SK-N-SH (cell line): Measurements from ENCODE around the gene OGFR. TPM values are rescaled to one million over a fixed set of nuclear protein-coding genes. Genes with fewer than 3 reads are reported as not detected.

Experiments
- CTCF ChIA-PET: fragments of 300-600, 350-600 bp; formaldehyde crosslinking; extraction: SDS; loops from one replicate; lab custom pipeline; 2021; lab: Yijun Ruan, JAX
- POLR2A ChIA-PET: fragments of 350-600 bp; sonication (Branson Sonifier 250); formaldehyde crosslinking; extraction: SDS; loops from one replicate; lab custom pipeline; 2020; ENCODE audit warnings: antibody characterized with exemption, inconsistent platforms; lab: Yijun Ruan, JAX
- DNase-seq: peaks from one replicate; pipeline ENCODE4 v3.0.0; 2012
- H2AFZ ChIP-seq: fragments of 200-600 bp; sonication (generic); 2 replicates; pipeline ENCODE4 v1.8.1; 2016; ENCODE audit warnings: antibody characterized with exemption, mild to moderate bottlenecking, low read depth
- H3F3A ChIP-seq: fragments of 200-600 bp; sonication (generic); replicated peaks from 2 replicates; pipeline ENCODE3; 2016; ENCODE audit warnings: antibody characterized with exemption, mild to moderate bottlenecking; ENCODE audit not compliant: insufficient read depth
- H3K27ac ChIP-seq, 2 experiments: fragments of 200-500 bp in 1 of 2; fragments of 200-600 bp in 1 of 2; sonication (Bioruptor generic) in 1 of 2; sonication (generic), shearing (Covaris generic) in 1 of 2; 2 replicates each; pipeline versions ENCODE4 v1.5.1 to v1.6.1; 2014 to 2016; ENCODE audit warnings: low read depth in 2 of 2, inconsistent platforms in 1 of 2, low read length in 1 of 2, mild to moderate bottlenecking in 1 of 2, mixed read lengths in 1 of 2
- H3K27me3 ChIP-seq: fragments of 200-600 bp; sonication (generic), shearing (Covaris generic); 2 replicates; pipeline ENCODE4 v1.6.1; 2016; ENCODE audit warnings: mixed run types; ENCODE audit not compliant: insufficient read depth
- H3K36me3 ChIP-seq, 2 experiments: fragments of 200-500 bp in 1 of 2; fragments of 200-600 bp in 1 of 2; sonication (Bioruptor generic) in 1 of 2; sonication (generic) in 1 of 2; replicated peaks in 1 of 2; 2 replicates each; pipeline versions ENCODE3 to v1.5.1; 2014 to 2016; ENCODE audit warnings: low read length in 1 of 2, mild to moderate bottlenecking in 1 of 2; ENCODE audit not compliant: insufficient read depth in 2 of 2, control insufficient read depth in 1 of 2
- H3K4me1 ChIP-seq, 2 experiments: fragments of 200-500 bp in 1 of 2; fragments of 200-600 bp in 1 of 2; sonication (Bioruptor generic) in 1 of 2; sonication (generic), shearing (Covaris generic) in 1 of 2; 2 replicates each; pipeline versions ENCODE4 v1.5.1 to v1.6.1; 2014 to 2016; ENCODE audit warnings: low read depth in 1 of 2, low read length in 1 of 2, mixed run types in 1 of 2; ENCODE audit not compliant: insufficient read depth in 2 of 2, control insufficient read depth in 1 of 2
- H3K4me2 ChIP-seq: fragments of 200-600 bp; sonication (generic), shearing (Covaris generic); 2 replicates; pipeline ENCODE4 v1.6.1; 2017; ENCODE audit warnings: mixed run types
- H3K4me3 ChIP-seq, 2 experiments: fragments of 200-500 bp in 1 of 2; fragments of 200-600 bp in 1 of 2; sonication (Bioruptor generic) in 1 of 2; sonication (generic), shearing (Covaris generic) in 1 of 2; 2 replicates each; pipeline versions ENCODE4 v1.5.1 to v1.8.1; 2014 to 2016; ENCODE audit warnings: low read depth in 2 of 2, inconsistent platforms in 1 of 2, low read length in 1 of 2, mild to moderate bottlenecking in 1 of 2, mixed read lengths in 1 of 2, moderate library complexity in 1 of 2
- H3K79me2 ChIP-seq: fragments of 200-600 bp; sonication (generic); 2 replicates; pipeline ENCODE4 v1.8.1; 2017; ENCODE audit warnings: mild to moderate bottlenecking; ENCODE audit not compliant: insufficient read depth
- H3K9ac ChIP-seq: fragments of 200-600 bp; sonication (generic); 2 replicates; pipeline ENCODE4 v1.6.1; 2017; ENCODE audit warnings: mixed run types
- H3K9me2 ChIP-seq: fragments of 200-600 bp; sonication (generic); 2 replicates; pipeline ENCODE4 v1.6.1; 2017; ENCODE audit warnings: mixed run types
- H3K9me3 ChIP-seq: fragments of 200-600 bp; sonication (generic); 2 replicates; pipeline ENCODE4 v1.6.1; 2017; ENCODE audit warnings: mixed run types, mild to moderate bottlenecking, moderate library complexity
- H4K20me1 ChIP-seq: fragments of 200-600 bp; sonication (generic); 2 replicates; pipeline ENCODE4 v1.6.1; 2017; ENCODE audit warnings: mild to moderate bottlenecking, mixed run types; ENCODE audit not compliant: insufficient read depth
- EP300 ChIP-seq, 2 experiments: IDR thresholded peaks; 2 replicates each; pipeline versions ENCODE4 v1.4.0 to v1.6.1; 2012; ENCODE audit warnings: borderline replicate concordance in 1 of 2, low read depth in 1 of 2, low read length in 1 of 2
- FOXM1 ChIP-seq: IDR thresholded peaks from 2 replicates; pipeline ENCODE4 v1.4.0; 2012; ENCODE audit warnings: low read depth, mild to moderate bottlenecking
- GATA2 ChIP-seq: sonication (generic); formaldehyde crosslinking; IDR thresholded peaks from 2 replicates; pipeline ENCODE4 v1.5.0; 2020; ENCODE audit warnings: mild to moderate bottlenecking, missing genetic modification reagents
- MAX ChIP-seq: IDR thresholded peaks from 2 replicates; pipeline ENCODE4 v1.4.0; 2012; ENCODE audit warnings: low read depth
- NRF1 ChIP-seq: IDR thresholded peaks from 2 replicates; pipeline ENCODE4 v1.6.1; 2012; ENCODE audit warnings: low read depth, mild to moderate bottlenecking, low read length
- POLR2AphosphoS5 ChIP-seq: IDR thresholded peaks from 2 replicates; pipeline ENCODE4 v1.6.1; 2012; ENCODE audit warnings: low read depth, low read length
- USF2 ChIP-seq: fragments of 150-350 bp; IDR thresholded peaks from 2 replicates; pipeline ENCODE4 v1.6.1; 2017; ENCODE audit warnings: antibody characterized with exemption, low read length, low read depth, borderline replicate concordance
- WGBS: methylation state at CpG from one replicate; pipeline ENCODE4 v1.1.6; 2017; ENCODE audit warnings: low lambda C conversion rate; 5-methylcytosine and 5-hydroxymethylcytosine counted together
- polyA plus RNA-seq, 3 experiments: library from polyadenylated mRNA; depleted of rRNA; stranded (reverse); fragments of >200 nt; gene quantifications; 2 replicates each; pipeline ENCODE4 v1.2.3, GENCODE V29; 2012
- TF ChIP-seq, protein P1 (sequence below): fragments of 200-600 bp; sonication (generic); IDR thresholded peaks from 2 replicates; pipeline ENCODE4 v1.6.1; 2017; ENCODE audit warnings: antibody characterized with exemption, mild to moderate bottlenecking, moderate library complexity
- TF ChIP-seq, protein P2 (sequence below): IDR thresholded peaks from 2 replicates; pipeline ENCODE4 v1.6.1; 2012; ENCODE audit warnings: mild to moderate bottlenecking, low read depth, low read length, moderate library complexity

The OGFR gene
- polyA plus RNA-seq, 1 of the 3 experiments (the other 2 are of a cell fraction): 60.8 TPM

DNA sequence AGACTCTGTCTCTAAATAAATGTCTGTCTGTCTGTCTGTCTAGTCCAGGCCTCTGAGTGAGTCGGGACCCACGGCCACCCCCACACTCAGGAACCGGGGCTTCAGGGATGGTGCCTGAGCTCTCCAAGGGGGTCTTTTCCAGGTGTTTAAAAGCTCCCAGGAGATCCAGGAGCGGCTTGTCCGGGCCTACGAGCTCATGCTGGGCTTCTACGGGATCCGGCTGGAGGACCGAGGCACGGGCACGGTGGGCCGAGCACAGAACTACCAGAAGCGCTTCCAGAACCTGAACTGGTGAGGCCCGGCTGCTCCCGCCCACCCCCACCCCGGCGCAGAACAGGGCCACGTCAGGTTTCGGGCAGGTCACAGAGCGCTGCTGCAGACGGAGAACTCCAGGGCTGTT lies 6.7 kb downstream of the OGFR start:
- H3K27ac ChIP-seq: no peak overlapping the region
- H3K27me3 ChIP-seq: no peaks in the 10 kb centered on the region
- WGBS: 97% methylated on average over 19 of the region's 21 CpGs
- no peaks in the 10 kb centered on the region for H3F3A ChIP-seq
- no peak for DNase-seq
- peaks cover 19% of the 10 kb centered on the region for H3K79me2 ChIP-seq
- peaks cover 26% of the 10 kb centered on the region for H4K20me1 ChIP-seq
- H3K9me2 ChIP-seq: no peaks in the 10 kb centered on the region
- H2AFZ ChIP-seq: no peak overlapping the region
- H3K9me3 ChIP-seq: no peaks in the 10 kb centered on the region
- H3K4me2 ChIP-seq: no peak overlapping the region
- peaks cover 8 to 30% of the 10 kb centered on the region in 2 experiments; a peak in 2 of 4 replicates for H3K4me1 ChIP-seq
- TF ChIP-seq, protein P1, sequence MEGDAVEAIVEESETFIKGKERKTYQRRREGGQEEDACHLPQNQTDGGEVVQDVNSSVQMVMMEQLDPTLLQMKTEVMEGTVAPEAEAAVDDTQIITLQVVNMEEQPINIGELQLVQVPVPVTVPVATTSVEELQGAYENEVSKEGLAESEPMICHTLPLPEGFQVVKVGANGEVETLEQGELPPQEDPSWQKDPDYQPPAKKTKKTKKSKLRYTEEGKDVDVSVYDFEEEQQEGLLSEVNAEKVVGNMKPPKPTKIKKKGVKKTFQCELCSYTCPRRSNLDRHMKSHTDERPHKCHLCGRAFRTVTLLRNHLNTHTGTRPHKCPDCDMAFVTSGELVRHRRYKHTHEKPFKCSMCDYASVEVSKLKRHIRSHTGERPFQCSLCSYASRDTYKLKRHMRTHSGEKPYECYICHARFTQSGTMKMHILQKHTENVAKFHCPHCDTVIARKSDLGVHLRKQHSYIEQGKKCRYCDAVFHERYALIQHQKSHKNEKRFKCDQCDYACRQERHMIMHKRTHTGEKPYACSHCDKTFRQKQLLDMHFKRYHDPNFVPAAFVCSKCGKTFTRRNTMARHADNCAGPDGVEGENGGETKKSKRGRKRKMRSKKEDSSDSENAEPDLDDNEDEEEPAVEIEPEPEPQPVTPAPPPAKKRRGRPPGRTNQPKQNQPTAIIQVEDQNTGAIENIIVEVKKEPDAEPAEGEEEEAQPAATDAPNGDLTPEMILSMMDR: no peak
- TF ChIP-seq POLR2AphosphoS5 (no peak), MAX (no peak), FOXM1 (no peak), GATA2 (CRISPR knock-in tag) (no peak), NRF1 (no peak), EP300 (IDR thresholded peaks at IDR 0.05; ENCODE audit: borderline replicate concordance in 1 of 2, low read depth in 1 of 2, low read length in 1 of 2) (no peak)
- TF ChIP-seq, protein P2, sequence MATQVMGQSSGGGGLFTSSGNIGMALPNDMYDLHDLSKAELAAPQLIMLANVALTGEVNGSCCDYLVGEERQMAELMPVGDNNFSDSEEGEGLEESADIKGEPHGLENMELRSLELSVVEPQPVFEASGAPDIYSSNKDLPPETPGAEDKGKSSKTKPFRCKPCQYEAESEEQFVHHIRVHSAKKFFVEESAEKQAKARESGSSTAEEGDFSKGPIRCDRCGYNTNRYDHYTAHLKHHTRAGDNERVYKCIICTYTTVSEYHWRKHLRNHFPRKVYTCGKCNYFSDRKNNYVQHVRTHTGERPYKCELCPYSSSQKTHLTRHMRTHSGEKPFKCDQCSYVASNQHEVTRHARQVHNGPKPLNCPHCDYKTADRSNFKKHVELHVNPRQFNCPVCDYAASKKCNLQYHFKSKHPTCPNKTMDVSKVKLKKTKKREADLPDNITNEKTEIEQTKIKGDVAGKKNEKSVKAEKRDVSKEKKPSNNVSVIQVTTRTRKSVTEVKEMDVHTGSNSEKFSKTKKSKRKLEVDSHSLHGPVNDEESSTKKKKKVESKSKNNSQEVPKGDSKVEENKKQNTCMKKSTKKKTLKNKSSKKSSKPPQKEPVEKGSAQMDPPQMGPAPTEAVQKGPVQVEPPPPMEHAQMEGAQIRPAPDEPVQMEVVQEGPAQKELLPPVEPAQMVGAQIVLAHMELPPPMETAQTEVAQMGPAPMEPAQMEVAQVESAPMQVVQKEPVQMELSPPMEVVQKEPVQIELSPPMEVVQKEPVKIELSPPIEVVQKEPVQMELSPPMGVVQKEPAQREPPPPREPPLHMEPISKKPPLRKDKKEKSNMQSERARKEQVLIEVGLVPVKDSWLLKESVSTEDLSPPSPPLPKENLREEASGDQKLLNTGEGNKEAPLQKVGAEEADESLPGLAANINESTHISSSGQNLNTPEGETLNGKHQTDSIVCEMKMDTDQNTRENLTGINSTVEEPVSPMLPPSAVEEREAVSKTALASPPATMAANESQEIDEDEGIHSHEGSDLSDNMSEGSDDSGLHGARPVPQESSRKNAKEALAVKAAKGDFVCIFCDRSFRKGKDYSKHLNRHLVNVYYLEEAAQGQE: no peak
- H3K9ac ChIP-seq: no peak overlapping the region
- peaks cover 12 to 53% of the 10 kb centered on the region in 2 experiments for H3K36me3 ChIP-seq
- CTCF ChIA-PET: interaction anchor here (0.8 to 5.2 kb wide), 2 partner anchors 20 to 401 kb away, joined by 5 to 34 read pairs; no protein-coding TSS in a partner anchor
- POLR2A ChIA-PET: no interaction called here
- H3K4me3 ChIP-seq: no peak overlapping the region

- Histone ChIP-seq H3K9me3 (no peaks in the 10 kb centered on the region), H3K4me1 (peaks cover 4 to 29% of the 10 kb centered on the region in 2 experiments; a peak in 1 of 4 replicates), H3K4me3 (no peak overlapping the region), H3K4me2 (no peak overlapping the region), H3K79me2 (peaks cover 15% of the 10 kb centered on the region), H3K36me3 (peaks cover 12 to 53% of the 10 kb centered on the region in 2 experiments), H3F3A (no peaks in the 10 kb centered on the region)
- DNase-seq: no peak
- ChIA-PET CTCF (interaction anchor here (0.8 to 5.2 kb wide), 2 partner anchors 20 to 402 kb away, joined by 5 to 34 read pairs; no protein-coding TSS in a partner anchor), POLR2A (no interaction called here)
- TF ChIP-seq USF2 (no peak), GATA2 (CRISPR knock-in tag) (no peak)
- TF ChIP-seq, all 33 proteins: peak for 0
- Histone ChIP-seq H3K27me3 (no peaks in the 10 kb centered on the region), H3K9ac (no peak overlapping the region), H3K27ac (no peak overlapping the region), H3K9me2 (no peaks in the 10 kb centered on the region), H4K20me1 (peaks cover 22% of the 10 kb centered on the region), H2AFZ (no peak overlapping the region)
- 100% methylated on average over 3 of the region's 10 CpGs for WGBS
These were observed 7.1 kb downstream of the OGFR start for GRCh38 chr20:62811720-62812119.
